H9 (cell line): ENCODE data around the gene DDAH2. TPM values are rescaled to one million over a fixed set of nuclear protein-coding genes. Genes with fewer than 3 reads are reported as not detected.

ENCODE experiments used
- DNase-seq: peaks from one replicate; pipeline ENCODE4 v3.0.0-alpha.2; 2017
- H2AFZ ChIP-seq: one replicate; pipeline ENCODE4 v1.6.1; 2013; ENCODE audit warnings: mild to moderate bottlenecking, low read length, control low read depth, moderate library complexity
- H2AK5ac ChIP-seq: 2 replicates; pipeline ENCODE4 v1.6.1; 2013; ENCODE audit warnings: low read length, control low read depth, mixed read lengths; ENCODE audit not compliant: insufficient read length
- H2BK120ac ChIP-seq: one replicate; pipeline ENCODE4 v1.6.1; 2013; ENCODE audit warnings: low read depth, mild to moderate bottlenecking, low read length, control low read depth, inconsistent platforms; ENCODE audit not compliant: poor library complexity, severe bottlenecking
- H2BK12ac ChIP-seq: 2 replicates; pipeline ENCODE4 v1.6.1; 2013; ENCODE audit warnings: low read length, control low read depth, mixed read lengths, low read depth; ENCODE audit not compliant: insufficient read length
- H2BK15ac ChIP-seq: 2 replicates; pipeline ENCODE4 v1.6.1; 2013; ENCODE audit warnings: low read depth, low read length, control low read depth
- H2BK20ac ChIP-seq: one replicate; pipeline ENCODE4 v1.6.1; 2013; ENCODE audit warnings: low read depth, mild to moderate bottlenecking, low read length, control low read depth, inconsistent platforms; ENCODE audit not compliant: poor library complexity, severe bottlenecking
- H2BK5ac ChIP-seq: 2 replicates; pipeline ENCODE4 v1.6.1; 2013; ENCODE audit warnings: low read length, control low read depth, mixed read lengths; ENCODE audit not compliant: insufficient read length
- H3K14ac ChIP-seq: 2 replicates; pipeline ENCODE4 v1.6.1; 2013; ENCODE audit warnings: low read length, control low read depth; ENCODE audit not compliant: insufficient read depth
- H3K18ac ChIP-seq: 2 replicates; pipeline ENCODE4 v1.6.1; 2013; ENCODE audit warnings: low read depth, mild to moderate bottlenecking, mixed read lengths, low read length, control low read depth; ENCODE audit not compliant: insufficient read length
- H3K23ac ChIP-seq: 2 replicates; pipeline ENCODE4 v1.6.1; 2013; ENCODE audit warnings: low read length, control low read depth, mixed read lengths, low read depth; ENCODE audit not compliant: insufficient read length
- H3K23me2 ChIP-seq: 2 replicates; pipeline ENCODE4 v1.6.1; 2013; ENCODE audit warnings: low read depth, mild to moderate bottlenecking, mixed read lengths, low read length, control low read depth; ENCODE audit not compliant: insufficient read length, poor library complexity, severe bottlenecking
- H3K27ac ChIP-seq: 2 replicates; pipeline ENCODE4 v1.5.1; 2013; ENCODE audit warnings: low read length, control low read depth, mixed read lengths, low read depth; ENCODE audit not compliant: insufficient read length
- H3K27me3 ChIP-seq: 2 replicates; pipeline ENCODE4 v1.6.1; 2013; ENCODE audit warnings: low read length, control low read depth, inconsistent platforms; ENCODE audit not compliant: insufficient read depth
- H3K4ac ChIP-seq: 2 replicates; pipeline ENCODE4 v1.6.1; 2013; ENCODE audit warnings: low read depth, mild to moderate bottlenecking, control low read depth, inconsistent platforms, low read length, moderate library complexity
- H3K4me1 ChIP-seq: 2 replicates; pipeline ENCODE4 v1.6.1; 2013; ENCODE audit warnings: low read length, control low read depth, inconsistent platforms; ENCODE audit not compliant: insufficient read depth
- H3K4me2 ChIP-seq: 2 replicates; pipeline ENCODE4 v1.6.1; 2013; ENCODE audit warnings: low read length, control low read depth, mixed read lengths; ENCODE audit not compliant: insufficient read length, insufficient read depth
- H3K56ac ChIP-seq: 2 replicates; pipeline ENCODE4 v1.6.1; 2013; ENCODE audit warnings: low read depth, mild to moderate bottlenecking, mixed read lengths, low read length, control low read depth; ENCODE audit not compliant: insufficient read length
- H3K79me1 ChIP-seq: 2 replicates; pipeline ENCODE4 v1.6.1; 2013; ENCODE audit warnings: low read depth, mild to moderate bottlenecking, moderate library complexity, low read length, control low read depth, inconsistent platforms; ENCODE audit not compliant: insufficient read depth, poor library complexity, severe bottlenecking
- H3K79me2 ChIP-seq: 2 replicates; pipeline ENCODE4 v1.6.1; 2013; ENCODE audit warnings: low read length, control low read depth, inconsistent platforms; ENCODE audit not compliant: insufficient read depth
- H3K9ac ChIP-seq: 2 replicates; pipeline ENCODE4 v1.6.1; 2013; ENCODE audit warnings: low read length, control low read depth, mixed read lengths; ENCODE audit not compliant: insufficient read length; ENCODE audit errors: extremely low read depth
- H3K9me3 ChIP-seq: one replicate; pipeline ENCODE4 v1.6.1; 2013; ENCODE audit warnings: low read depth, low read length, inconsistent platforms; ENCODE audit not compliant: control insufficient read depth
- H3T11ph ChIP-seq: one replicate; pipeline ENCODE4 v1.6.1; 2013; ENCODE audit warnings: mild to moderate bottlenecking, low read length, control low read depth, inconsistent platforms
- H4K20me1 ChIP-seq: one replicate; pipeline ENCODE4 v1.6.1; 2013; ENCODE audit not compliant: control insufficient read depth, insufficient read length, insufficient read depth
- H4K5ac ChIP-seq: 2 replicates; pipeline ENCODE4 v1.6.1; 2013; ENCODE audit warnings: low read depth, mild to moderate bottlenecking, mixed read lengths, low read length, control low read depth; ENCODE audit not compliant: insufficient read length
- H4K8ac ChIP-seq: replicated peaks from 2 replicates; pipeline ENCODE4 v1.6.1; 2013; ENCODE audit warnings: low read length, control low read depth, mixed read lengths, low read depth; ENCODE audit not compliant: insufficient read length
- H4K91ac ChIP-seq: 2 replicates; pipeline ENCODE4 v1.6.1; 2013; ENCODE audit warnings: low read depth, mild to moderate bottlenecking, moderate library complexity, mixed read lengths, low read length, control low read depth; ENCODE audit not compliant: insufficient read length
- H3K27ac Mint-ChIP-seq, 3 experiments: 2 replicates in 2 of 3; 3 replicates in 1 of 3; pipeline ENCODE4 v1.8.0; 2020 to 2021; ENCODE audit warnings: mixed read lengths in 3 of 3, mild to moderate bottlenecking in 1 of 3, moderate library complexity in 1 of 3
- H3K27me3 Mint-ChIP-seq: 2 replicates; pipeline ENCODE4 v1.8.0; 2021; ENCODE audit warnings: low read depth, mild to moderate bottlenecking, moderate library complexity, mixed read lengths
- H3K36me3 Mint-ChIP-seq, 3 experiments: 2 replicates in 2 of 3; 3 replicates in 1 of 3; pipeline ENCODE4 v1.8.0; 2020 to 2021; ENCODE audit warnings: low read depth in 3 of 3, mixed read lengths in 3 of 3; ENCODE audit not compliant: insufficient read depth in 1 of 3
- H3K4me1 Mint-ChIP-seq, 2 experiments: 2 replicates each; pipeline ENCODE4 v1.8.0; 2020; ENCODE audit warnings: mixed read lengths in 2 of 2
- H3K4me3 Mint-ChIP-seq, 2 experiments: 2 replicates in 1 of 2; 3 replicates in 1 of 2; pipeline ENCODE4 v1.8.0; 2020 to 2021; ENCODE audit warnings: mild to moderate bottlenecking in 2 of 2, mixed read lengths in 2 of 2, moderate library complexity in 1 of 2
- H3K9me3 Mint-ChIP-seq, 2 experiments: 2 replicates in 1 of 2; 3 replicates in 1 of 2; pipeline ENCODE4 v1.8.0; 2020; ENCODE audit warnings: mild to moderate bottlenecking in 2 of 2, mixed read lengths in 2 of 2, moderate library complexity in 1 of 2
- CTCF ChIP-seq: fragments of 200-600 bp; sonication (generic); conservative IDR thresholded peaks from 3 replicates; pipeline ENCODE4 v1.8.0; 2021; ENCODE audit warnings: antibody characterized with exemption, mild to moderate bottlenecking
- WGBS: extraction: QIAGEN DNeasy Blood & Tissue Kit; methylation state at CpG from one replicate; pipeline ENCODE4 v1.1.7; 2013; ENCODE audit warnings: missing lambda C conversion rate, low lambda C conversion rate, mixed read lengths; ENCODE audit not compliant: insufficient read length; ENCODE audit errors: extremely low coverage; 5-methylcytosine and 5-hydroxymethylcytosine counted together
- total RNA-seq: library from RNA; stranded (reverse); gene quantifications from 2 replicates; pipeline ENCODE4 v1.2.1, GENCODE V29; 2021

DDAH2 gene
- total RNA-seq, 1 experiment from 2014 or later, result 73.2 TPM

- Mint-ChIP-seq H3K27ac (peak within 1 kb of the TSS in 1 of 3 experiments; percentile 57; a peak in 3 of 7 replicates), H3K4me3 (peak within 1 kb of the TSS; percentile 76 to 89), H3K27me3 (peaks cover 29% of the 10 kb centered on the region), H3K4me1 (peaks cover 20 to 25% of the 10 kb centered on the region in 2 experiments), H3K36me3 (peaks cover 0 to 1% (median 0%) of the 10 kb centered on the region in 3 experiments; a peak in 3 of 7 replicates), H3K9me3 (no peaks in the 10 kb centered on the region; a peak in 3 of 5 replicates)
- H3T11ph ChIP-seq, result no peak within 1 kb of the TSS
- H3K14ac ChIP-seq, result peak within 1 kb of the TSS; percentile 26; the same call in 1 of the 2 replicates
- peak within 1 kb of the TSS; percentile 92 for H3K4me2 ChIP-seq
- no peaks in the 10 kb centered on the region for H3K79me1 ChIP-seq
- TF ChIP-seq CTCF, result peak; percentile 78
- no peak within 1 kb of the TSS for H2AFZ ChIP-seq
- H2BK20ac ChIP-seq, result no peak within 1 kb of the TSS
- no peak within 1 kb of the TSS for H2BK12ac ChIP-seq
- H4K5ac ChIP-seq, result no peak within 1 kb of the TSS
- no peak within 1 kb of the TSS for H3K23ac ChIP-seq
- H3K27me3 ChIP-seq, result no peaks in the 10 kb centered on the region; the same call in 1 of the 2 replicates
- peaks cover 18% of the 10 kb centered on the region for H3K23me2 ChIP-seq
- H3K9me3 ChIP-seq, result no peaks in the 10 kb centered on the region
- no peak within 1 kb of the TSS for H3K27ac ChIP-seq
- H3K79me2 ChIP-seq, result no peaks in the 10 kb centered on the region
- no peak within 1 kb of the TSS for H2AK5ac ChIP-seq
- no peak within 1 kb of the TSS for H3K56ac ChIP-seq
- whole genome bisulfite sequencing, result no CpG with 5 or more reads among the region's 17 CpGs
- H2BK5ac ChIP-seq, result no peak within 1 kb of the TSS
- H2BK15ac ChIP-seq, result no peak within 1 kb of the TSS
- no peaks in the 10 kb centered on the region for H4K20me1 ChIP-seq
- no peaks in the 10 kb centered on the region for H3K4me1 ChIP-seq
- H4K91ac ChIP-seq, result no peak within 1 kb of the TSS
- peak; percentile 78 for DNase-seq
- no peak within 1 kb of the TSS for H4K8ac ChIP-seq
- H3K4ac ChIP-seq, result no peak within 1 kb of the TSS
- no peak within 1 kb of the TSS for H3K9ac ChIP-seq
- no peak within 1 kb of the TSS for H2BK120ac ChIP-seq
- H3K18ac ChIP-seq, result peak within 1 kb of the TSS; percentile 44
These were observed 48.6 kb downstream of the DDAH2 start, which contains the start of gene LY6G5C for GRCh38 chr6:31680226-31681134. Gene LY6G5C, minus strand, starts transcription at chr6:31681067. Its CDS starts 694 bp downstream, at chr6:31680373.
